Gastroesophageal sphincter (tissue), 4 donors: ENCODE data around the gene PDZD7. TPM values are rescaled to one million over a fixed set of nuclear protein-coding genes. Genes with fewer than 3 reads are reported as not detected.

Experiments used
- ATAC-seq: fragments of 150-250 bp; one replicate; pipeline ENCODE4 v1.9.1; 2016; ENCODE audit warnings: mild to moderate bottlenecking, moderate library complexity
- H3K27ac ChIP-seq, 4 donors: fragments of 200-600 bp; sonication (generic) in 3 of 4; 1 replicate in 3 of 4; 2 replicates in 1 of 4; pipeline ENCODE4 v1.5.1; 2016 to 2019
- H3K27me3 ChIP-seq: fragments of 200-600 bp; sonication (generic); one replicate; pipeline ENCODE4 v1.5.1; 2019
- H3K36me3 ChIP-seq, 2 donors: fragments of 200-600 bp; sonication (generic); one replicate each; pipeline ENCODE4 v1.5.1; 2019; ENCODE audit warnings: control low read depth in 1 of 2
- H3K4me1 ChIP-seq, 3 donors: fragments of 200-600 bp; sonication (generic); 1 replicate in 2 of 3; 2 replicates in 1 of 3; pipeline ENCODE4 v1.5.1; 2016 to 2019; ENCODE audit warnings: control low read depth in 2 of 3
- H3K4me3 ChIP-seq, 2 donors: fragments of 200-600 bp; sonication (generic); one replicate each; pipeline ENCODE4 v1.5.1; 2019; ENCODE audit warnings: mild to moderate bottlenecking in 1 of 2, moderate library complexity in 1 of 2
- H3K9me3 ChIP-seq, 3 donors: fragments of 200-600 bp; sonication (generic); one replicate each; pipeline ENCODE4 v1.5.1; 2017 to 2019; ENCODE audit warnings: control low read depth in 2 of 3
- CTCF ChIP-seq, 4 experiments: fragments of 200-600 bp in 2 of 4; fragments of 450-650 bp in 2 of 4; sonication (generic) in 1 of 4; IDR thresholded peaks; one replicate each; pipeline ENCODE4 v1.5.1; 2017 to 2019; ENCODE audit warnings: antibody characterized with exemption in 4 of 4, mild to moderate bottlenecking in 2 of 4, moderate library complexity in 2 of 4
- EP300 ChIP-seq: sonication (generic); formaldehyde crosslinking; IDR thresholded peaks from one replicate; pipeline ENCODE4 v1.6.1; 2017; ENCODE audit warnings: antibody characterized with exemption, mild to moderate bottlenecking
- POLR2A ChIP-seq, 2 donors: fragments of 450-650 bp; IDR thresholded peaks; one replicate each; pipeline ENCODE4 v1.6.1; 2017; ENCODE audit warnings: antibody characterized with exemption in 2 of 2, mild to moderate bottlenecking in 2 of 2, moderate library complexity in 1 of 2
- POLR2AphosphoS5 ChIP-seq: sonication (generic); formaldehyde crosslinking; IDR thresholded peaks from one replicate; pipeline ENCODE4 v1.6.1; 2017; ENCODE audit warnings: antibody characterized with exemption
- WGBS, 2 donors: methylation state at CpG; one replicate each; pipeline ENCODE4 v1.1.5; 2018; ENCODE audit warnings: low coverage in 1 of 2; 5-methylcytosine and 5-hydroxymethylcytosine counted together
- total RNA-seq, 4 donors: library from RNA; depleted of rRNA; stranded (reverse); fragments of >200 nt; gene quantifications; one replicate each; pipeline ENCODE4 v1.1.0, GENCODE V29; 2016

The PDZD7 gene
- total RNA-seq, 4 donors from 2014 or later, result 0.31 to 0.54 (median 0.39) TPM; not detected in 1

DNA sequence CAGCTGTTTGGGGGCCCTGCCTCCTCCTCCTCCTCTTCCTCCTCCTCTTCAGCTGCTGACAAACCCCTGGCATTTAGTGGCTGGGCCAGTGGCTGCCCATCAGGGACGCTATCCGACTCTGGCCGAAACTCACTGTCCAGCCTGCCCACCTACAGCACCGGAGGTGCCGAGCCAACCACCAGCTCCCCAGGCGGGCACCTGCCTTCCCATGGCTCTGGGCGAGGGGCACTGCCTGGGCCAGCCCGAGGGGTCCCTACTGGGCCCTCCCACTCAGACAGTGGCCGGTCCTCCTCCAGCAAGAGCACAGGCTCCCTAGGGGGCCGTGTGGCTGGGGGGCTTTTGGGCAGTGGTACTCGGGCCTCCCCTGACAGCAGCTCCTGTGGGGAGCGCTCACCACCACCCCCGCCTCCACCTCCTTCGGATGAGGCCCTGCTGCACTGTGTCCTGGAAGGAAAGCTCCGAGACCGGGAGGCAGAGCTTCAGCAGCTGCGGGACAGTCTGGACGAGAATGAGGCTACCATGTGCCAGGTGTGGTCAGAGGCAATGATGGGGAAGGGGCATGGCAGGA lies 27.2 kb downstream of the PDZD7 start:
- Histone ChIP-seq H3K4me3 (no peak overlapping the region), H3K27ac (peak overlapping the region in 3 of 4 donors; percentile 96 to 99 (median 99)), H3K36me3 (peaks cover 0 to 52% of the 10 kb centered on the region in 2 donors), H3K9me3 (no peaks in the 10 kb centered on the region), H3K27me3 (no peaks in the 10 kb centered on the region), H3K4me1 (peaks cover 2 to 88% (median 31%) of the 10 kb centered on the region in 3 donors)
- TF ChIP-seq POLR2A (IDR thresholded peaks at IDR 0.05), result no peak
- TF ChIP-seq EP300, result no peak
- TF ChIP-seq CTCF (IDR thresholded peaks at IDR 0.05), result no peak
- ATAC-seq, result no peak
- WGBS, 2 donors, result no CpG with 5 or more reads among the region's 18 CpGs

- ATAC-seq, result no peak
- H3K27me3 ChIP-seq, result no peaks in the 10 kb centered on the region
- 80% methylated on average over 3 of the region's 11 CpGs; no CpG with 5 or more reads in 1 of the 2 donors for WGBS, 2 donors
- TF ChIP-seq POLR2A (IDR thresholded peaks at IDR 0.05) (no peak), CTCF (IDR thresholded peaks at IDR 0.05) (no peak), POLR2AphosphoS5 (no peak), EP300 (no peak)
- H3K4me3 ChIP-seq, result no peak overlapping the region
- peaks cover 2 to 88% (median 22%) of the 10 kb centered on the region in 3 donors for H3K4me1 ChIP-seq
- H3K36me3 ChIP-seq, result peaks cover 0 to 52% of the 10 kb centered on the region in 2 donors
- H3K27ac ChIP-seq, result peak overlapping the region; percentile 77 to 99 (median 98)
- H3K9me3 ChIP-seq, result no peaks in the 10 kb centered on the region
Observed at GRCh38 chr10:101002456-101002855, 28.5 kb downstream of the PDZD7 start.

- Histone ChIP-seq H3K36me3 (peaks cover 0 to 44% of the 10 kb centered on the region in 2 donors), H3K4me3 (peak overlapping the region in 1 of 2 donors; percentile 72), H3K9me3 (no peaks in the 10 kb centered on the region), H3K4me1 (peaks cover 2 to 86% (median 20%) of the 10 kb centered on the region in 3 donors), H3K27ac (peak overlapping the region; percentile 77 to 99 (median 98)), H3K27me3 (no peaks in the 10 kb centered on the region)
- ATAC-seq, result no peak
- TF ChIP-seq CTCF (IDR thresholded peaks at IDR 0.05) (peak in 1 of 4 experiments; percentile 26), POLR2A (IDR thresholded peaks at IDR 0.05) (no peak), EP300 (no peak), POLR2AphosphoS5 (no peak)
- 17% methylated on average over 2 of the region's 5 CpGs; no CpG with 5 or more reads in 1 of the 2 donors for WGBS, 2 donors
Observed at GRCh38 chr10:101001659-101002035, 29.3 kb downstream of the PDZD7 start.

- WGBS, 2 donors, result 3 to 7% methylated on average over 5 to 8 of the region's 12 CpGs
- TF ChIP-seq CTCF (IDR thresholded peaks at IDR 0.05), result no peak
- TF ChIP-seq EP300, result no peak
- TF ChIP-seq POLR2A (IDR thresholded peaks at IDR 0.05), result peak; percentile 47 to 64
- peak; percentile 98 for TF ChIP-seq POLR2AphosphoS5
- ATAC-seq, result peak; percentile 68
- Histone ChIP-seq H3K4me1 (peaks cover 2 to 88% (median 24%) of the 10 kb centered on the region in 3 donors), H3K36me3 (peaks cover 0 to 38% of the 10 kb centered on the region in 2 donors), H3K9me3 (no peaks in the 10 kb centered on the region), H3K27ac (peak overlapping the region; percentile 89 to 99 (median 98)), H3K4me3 (peak overlapping the region; percentile 72 to 81), H3K27me3 (no peaks in the 10 kb centered on the region)
Observed at GRCh38 chr10:101000915-101001658, 29.8 kb downstream of the PDZD7 start.
